Upper lobe of left lung (tissue), 4 donors: Measurements from ENCODE around the gene IL12A.

ENCODE experiments used
- CTCF ChIP-seq, 6 experiments: fragments of 450-650 bp in 4 of 6; fragments of 200-600 bp in 2 of 6; sonication (generic) in 2 of 6; IDR thresholded peaks; one replicate each; pipeline ENCODE4 v1.5.1; 2016 to 2019; ENCODE audit warnings: antibody characterized with exemption in 6 of 6
- EP300 ChIP-seq, 4 donors: sonication (generic); formaldehyde crosslinking; IDR thresholded peaks; one replicate each; pipeline ENCODE4 v1.5.1; 2017; ENCODE audit warnings: antibody characterized with exemption in 4 of 4, control low read depth in 2 of 4
- POLR2A ChIP-seq, 4 donors: fragments of 450-650 bp; IDR thresholded peaks; one replicate each; pipeline ENCODE4 v1.5.1; 2016 to 2017; ENCODE audit warnings: antibody characterized with exemption in 4 of 4, mild to moderate bottlenecking in 2 of 4
- POLR2AphosphoS5 ChIP-seq, 2 donors: sonication (generic); formaldehyde crosslinking; IDR thresholded peaks; one replicate each; pipeline ENCODE4 v1.5.1; 2017; ENCODE audit warnings: antibody characterized with exemption in 2 of 2

DNA sequence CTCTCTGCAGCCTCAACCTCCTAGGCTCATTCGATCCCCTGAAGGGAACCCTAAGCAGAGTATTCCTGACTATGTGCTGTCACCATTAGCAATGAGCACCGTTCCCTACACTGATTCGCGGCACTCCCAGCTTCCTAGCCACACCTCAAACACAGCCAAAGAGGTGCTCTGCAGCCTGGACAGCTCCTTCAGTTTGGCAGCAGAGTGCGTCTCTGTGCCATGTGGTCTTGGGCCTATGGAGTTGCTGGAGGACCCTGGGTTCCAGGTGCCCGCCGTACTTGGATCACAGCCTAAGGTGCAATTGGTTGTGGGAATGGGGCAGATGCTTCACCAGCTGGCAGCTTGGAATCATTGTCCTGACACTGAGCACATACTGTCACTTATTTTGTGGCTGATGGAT lies 17.3 kb upstream of the IL12A start:
- no peak for TF ChIP-seq CTCF (IDR thresholded peaks at IDR 0.05)
- TF ChIP-seq EP300 (IDR thresholded peaks at IDR 0.05), result no peak
- no peak for TF ChIP-seq POLR2A (IDR thresholded peaks at IDR 0.05)
- no peak for TF ChIP-seq POLR2AphosphoS5 (IDR thresholded peaks at IDR 0.05)
